HCT116 (cell line): ENCODE data around the gene LRP1B. TPM values are rescaled to one million over a fixed set of nuclear protein-coding genes. Genes with fewer than 3 reads are reported as not detected.

Experiments used
- ATAC-seq: fragments of 200-7000 bp; cut with Tn5 transposase; 2 replicates; pipeline ENCODE4 v1.9.1; 2020; ENCODE audit warnings: mild to moderate bottlenecking, moderate library complexity
- BruUV-seq: library from RNA; stranded (reverse); fragments of 400-500 nt; replicated peaks from 2 replicates; lab custom pipeline; 2021; lab: Mats Ljungman, UMichigan
- CTCF ChIA-PET: fragments of 300-600 bp; sonication (Branson Sonifier 250); formaldehyde crosslinking; loops from one replicate; lab custom pipeline; 2021; ENCODE audit warnings: antibody characterized with exemption; lab: Charles Lee
- POLR2A ChIA-PET: fragments of 300-600, 350-600 bp; sonication (Branson Sonifier 250); formaldehyde crosslinking; loops from one replicate; lab custom pipeline; 2021; ENCODE audit warnings: antibody characterized with exemption; lab: Charles Lee
- RAD21 ChIA-PET, 2 experiments: fragments of 300-600 bp; sonication (Branson Sonifier 250); formaldehyde crosslinking; loops; one replicate each; lab custom pipeline; 2023; ENCODE audit warnings: low total read pairs in 2 of 2; ENCODE audit not compliant: uncharacterized antibody in 2 of 2, unreplicated experiment in 2 of 2, low non-redundant PET in 1 of 2; lab: Charles Lee
- DNase-seq: peaks from one replicate; pipeline ENCODE4 v3.0.0-alpha.2; 2010; ENCODE audit warnings: low read depth, low spot score
- H2AFZ ChIP-seq: fragments of 200-600 bp; shearing (Covaris generic), sonication (generic); 2 replicates; pipeline ENCODE4 v1.6.1; 2017; ENCODE audit warnings: low read depth, mixed run types, mixed read lengths, antibody characterized with exemption, low read length; ENCODE audit not compliant: poor library complexity, severe bottlenecking
- H3K27ac ChIP-seq: 2 replicates; pipeline ENCODE4 v1.5.1; 2012; ENCODE audit warnings: low read depth, low read length
- H3K27me3 ChIP-seq: fragments of 200-600 bp; sonication (generic); 2 replicates; pipeline ENCODE4 v1.6.1; 2016; ENCODE audit warnings: mixed run types, low read length, mixed read lengths; ENCODE audit not compliant: insufficient read depth
- H3K36me3 ChIP-seq, 2 experiments: fragments of 200-500 bp in 1 of 2; fragments of 200-600 bp in 1 of 2; sonication (Bioruptor generic) in 1 of 2; sonication (generic) in 1 of 2; 2 replicates each; pipeline versions ENCODE4 v1.5.1 to v1.6.1; 2014 to 2016; ENCODE audit warnings: low read length in 2 of 2, inconsistent platforms in 1 of 2, mixed read lengths in 1 of 2, mixed run types in 1 of 2; ENCODE audit not compliant: insufficient read depth in 2 of 2, control insufficient read depth in 1 of 2
- H3K4me1 ChIP-seq, 2 experiments: fragments of 200-600 bp in 1 of 2; sonication (generic) in 1 of 2; 2 replicates each; pipeline versions ENCODE4 v1.5.1 to v1.6.1; 2012 to 2017; ENCODE audit warnings: low read length in 2 of 2, inconsistent platforms in 1 of 2, mild to moderate bottlenecking in 1 of 2, mixed read lengths in 1 of 2, mixed run types in 1 of 2, moderate library complexity in 1 of 2; ENCODE audit not compliant: insufficient read depth in 2 of 2, control insufficient read depth in 1 of 2
- H3K4me2 ChIP-seq: fragments of 200-600 bp; sonication (generic); 2 replicates; pipeline ENCODE4 v1.6.1; 2017; ENCODE audit warnings: mixed run types, low read length, mixed read lengths
- H3K4me3 ChIP-seq, 2 experiments: fragments of 200-600 bp in 1 of 2; sonication (generic) in 1 of 2; replicated peaks in 1 of 2; 2 replicates each; pipeline ENCODE4 v1.5.1; 2011 to 2016; ENCODE audit warnings: low read length in 2 of 2, control low read depth in 1 of 2, low read depth in 1 of 2, mild to moderate bottlenecking in 1 of 2, mixed read lengths in 1 of 2, mixed run types in 1 of 2
- H3K79me2 ChIP-seq: fragments of 200-600 bp; sonication (generic); 2 replicates; pipeline ENCODE4 v1.6.1; 2017; ENCODE audit warnings: mild to moderate bottlenecking, mixed run types, low read length, moderate library complexity, mixed read lengths; ENCODE audit not compliant: insufficient read depth
- H3K9ac ChIP-seq: fragments of 200-600 bp; sonication (generic); 2 replicates; pipeline ENCODE4 v1.6.1; 2016; ENCODE audit warnings: low read length, mixed read lengths
- H3K9me2 ChIP-seq: fragments of 200-600 bp; sonication (generic), shearing (Covaris generic); 2 replicates; pipeline ENCODE4 v1.6.1; 2017; ENCODE audit warnings: mixed run types, mild to moderate bottlenecking, moderate library complexity; ENCODE audit not compliant: insufficient read depth
- H3K9me3 ChIP-seq, 2 experiments: fragments of 200-500 bp in 1 of 2; fragments of 200-600 bp in 1 of 2; sonication (Bioruptor generic) in 1 of 2; sonication (generic) in 1 of 2; 2 replicates each; pipeline ENCODE4 v1.6.1; 2014 to 2017; ENCODE audit warnings: low read length in 2 of 2, mixed read lengths in 2 of 2, inconsistent platforms in 1 of 2, low read depth in 1 of 2, mild to moderate bottlenecking in 1 of 2, mixed run types in 1 of 2, moderate library complexity in 1 of 2; ENCODE audit not compliant: control insufficient read depth in 1 of 2, insufficient read depth in 1 of 2
- H4K20me1 ChIP-seq: fragments of 200-600 bp; sonication (generic), shearing (Covaris generic); 2 replicates; pipeline ENCODE4 v1.6.1; 2017; ENCODE audit warnings: mixed run types, mild to moderate bottlenecking, moderate library complexity; ENCODE audit not compliant: insufficient read depth
- CBX3 ChIP-seq: IDR thresholded peaks from 2 replicates; pipeline ENCODE4 v1.6.1; 2012; ENCODE audit warnings: low read depth
- CEBPB ChIP-seq: IDR thresholded peaks from 2 replicates; pipeline ENCODE4 v1.6.1; 2012; ENCODE audit warnings: low read depth
- CTCF ChIP-seq, 3 experiments: fragments of 200-600 bp in 1 of 3; sonication (generic) in 1 of 3; IDR thresholded peaks in 2 of 3; conservative IDR thresholded peaks in 1 of 3; 2 replicates each; pipeline ENCODE4 v1.5.1; 2012 to 2017; ENCODE audit warnings: low read depth in 2 of 3, low read length in 2 of 3, antibody characterized with exemption in 1 of 3, borderline replicate concordance in 1 of 3, control low read depth in 1 of 3, mild to moderate bottlenecking in 1 of 3, mixed read lengths in 1 of 3, mixed run types in 1 of 3, moderate library complexity in 1 of 3; ENCODE audit not compliant: insufficient read depth in 1 of 3
- EGR1 ChIP-seq: IDR thresholded peaks from 2 replicates; pipeline ENCODE4 v1.6.1; 2012; ENCODE audit warnings: low read depth
- EZH2 ChIP-seq: fragments of 200-600 bp; sonication (generic); IDR thresholded peaks from 2 replicates; pipeline ENCODE4 v1.6.1; 2017; ENCODE audit warnings: antibody characterized with exemption, mixed run types
- EZH2phosphoT487 ChIP-seq: fragments of 200-600 bp; IDR thresholded peaks from 2 replicates; pipeline ENCODE4 v1.6.1; 2018; ENCODE audit warnings: antibody characterized with exemption, borderline replicate concordance
- FOSL1 ChIP-seq: IDR thresholded peaks from 2 replicates; pipeline ENCODE4 v1.6.1; 2012; ENCODE audit warnings: low read depth
- JUND ChIP-seq: IDR thresholded peaks from 2 replicates; pipeline ENCODE4 v1.6.1; 2012
- MAX ChIP-seq: IDR thresholded peaks from 2 replicates; pipeline ENCODE4 v1.6.1; 2012
- POLR2A ChIP-seq: IDR thresholded peaks from 2 replicates; pipeline ENCODE4 v1.7.0; 2011; ENCODE audit warnings: borderline replicate concordance; ENCODE audit not compliant: insufficient read depth, insufficient read length; ENCODE audit errors: extremely low read depth
- POLR2AphosphoS5 ChIP-seq: IDR thresholded peaks from 2 replicates; pipeline ENCODE4 v1.6.1; 2011; ENCODE audit warnings: mild to moderate bottlenecking, low read depth, low read length, moderate library complexity
- RAD21 ChIP-seq: IDR thresholded peaks from 2 replicates; pipeline ENCODE4 v1.6.1; 2012; ENCODE audit warnings: low read depth, mild to moderate bottlenecking
- SIN3A ChIP-seq: IDR thresholded peaks from 2 replicates; pipeline ENCODE4 v1.6.1; 2012; ENCODE audit warnings: low read depth
- SP1 ChIP-seq: IDR thresholded peaks from 2 replicates; pipeline ENCODE4 v1.6.1; 2012; ENCODE audit warnings: low read depth
- SRF ChIP-seq: IDR thresholded peaks from 2 replicates; pipeline ENCODE4 v1.6.1; 2012; ENCODE audit warnings: low read depth
- TCF7L2 ChIP-seq: IDR thresholded peaks from 2 replicates; pipeline ENCODE4 v1.7.0; 2011; ENCODE audit warnings: borderline replicate concordance, inconsistent platforms; ENCODE audit not compliant: insufficient read depth, insufficient read length; ENCODE audit errors: extremely low read depth
- YY1 ChIP-seq: IDR thresholded peaks from 2 replicates; pipeline ENCODE4 v1.6.1; 2011; ENCODE audit warnings: low read length, low read depth, moderate library complexity, mild to moderate bottlenecking; ENCODE audit not compliant: insufficient replicate concordance; ENCODE audit errors: extremely low read depth
- ZFX ChIP-seq: fragments of 450-650 bp; IDR thresholded peaks from 2 replicates; pipeline ENCODE4 v1.6.1; 2017
- ZNF274 ChIP-seq: fragments of 200-500 bp; sonication (Bioruptor generic); IDR thresholded peaks from 2 replicates; pipeline ENCODE4 v1.6.1; 2014; ENCODE audit warnings: mild to moderate bottlenecking, low read depth, low read length, inconsistent platforms
- intact Hi-C: fragments of 100-400 bp; cut with micrococcal nuclease; formaldehyde crosslinking; loops from 2 replicates; pipeline ENCODE4 v1.10.0; 2022
- total RNA-seq: library from RNA; stranded (reverse); gene quantifications from one replicate; pipeline ENCODE4 v1.2.1, GENCODE V29; 2021; ENCODE audit not compliant: unreplicated experiment
- TF ChIP-seq, protein P1 (sequence below): IDR thresholded peaks from 2 replicates; pipeline ENCODE4 v1.6.1; 2011; ENCODE audit warnings: mild to moderate bottlenecking, low read length, moderate library complexity; ENCODE audit not compliant: insufficient replicate concordance; ENCODE audit errors: extremely low read depth

The LRP1B gene
- total RNA-seq, 1 experiment from 2014 or later = 0.34 TPM

GRCh38 chr2:140905083-140905781 is 1225.6 kb downstream of the LRP1B start:
- Histone ChIP-seq H3K4me3 (no peak overlapping the region), H3K27me3 (no peaks in the 10 kb centered on the region), H3K27ac (no peak overlapping the region), H3K79me2 (no peaks in the 10 kb centered on the region), H3K9ac (no peak overlapping the region), H3K4me1 (no peaks in the 10 kb centered on the region), H2AFZ (no peak overlapping the region), H3K4me2 (no peak overlapping the region), H3K9me2 (no peaks in the 10 kb centered on the region), H4K20me1 (no peaks in the 10 kb centered on the region), H3K36me3 (no peaks in the 10 kb centered on the region), H3K9me3 (no peaks in the 10 kb centered on the region)
- ATAC-seq (no peak), DNase-seq (no peak)
- CTCF ChIA-PET = no interaction called here
- RAD21 ChIA-PET = no interaction called here
- intact Hi-C loops = no loop called here
- no TSS peak for BruUV-seq
- POLR2A ChIA-PET = no interaction called here
- TF ChIP-seq CTCF (IDR thresholded peaks at IDR 0.05 in 2 of 3, conservative IDR thresholded peaks at IDR 0.05 in 1 of 3; ENCODE audit: borderline replicate concordance in 1 of 3, insufficient read depth in 1 of 3, low read depth in 2 of 3, low read length in 2 of 3) = no peak
- no peak for TF ChIP-seq SRF
- TF ChIP-seq ZNF274 = no peak
- TF ChIP-seq EZH2phosphoT487 = no peak
- TF ChIP-seq TCF7L2 = no peak
- TF ChIP-seq JUND = no peak
- TF ChIP-seq EZH2 = no peak
- TF ChIP-seq YY1 = no peak
- no peak for TF ChIP-seq SP1
- TF ChIP-seq SIN3A = no peak
- no peak for TF ChIP-seq CEBPB
- no peak for TF ChIP-seq ZFX
- no peak for TF ChIP-seq MAX
- no peak for TF ChIP-seq CBX3
- TF ChIP-seq RAD21 = no peak
- TF ChIP-seq, protein P1, sequence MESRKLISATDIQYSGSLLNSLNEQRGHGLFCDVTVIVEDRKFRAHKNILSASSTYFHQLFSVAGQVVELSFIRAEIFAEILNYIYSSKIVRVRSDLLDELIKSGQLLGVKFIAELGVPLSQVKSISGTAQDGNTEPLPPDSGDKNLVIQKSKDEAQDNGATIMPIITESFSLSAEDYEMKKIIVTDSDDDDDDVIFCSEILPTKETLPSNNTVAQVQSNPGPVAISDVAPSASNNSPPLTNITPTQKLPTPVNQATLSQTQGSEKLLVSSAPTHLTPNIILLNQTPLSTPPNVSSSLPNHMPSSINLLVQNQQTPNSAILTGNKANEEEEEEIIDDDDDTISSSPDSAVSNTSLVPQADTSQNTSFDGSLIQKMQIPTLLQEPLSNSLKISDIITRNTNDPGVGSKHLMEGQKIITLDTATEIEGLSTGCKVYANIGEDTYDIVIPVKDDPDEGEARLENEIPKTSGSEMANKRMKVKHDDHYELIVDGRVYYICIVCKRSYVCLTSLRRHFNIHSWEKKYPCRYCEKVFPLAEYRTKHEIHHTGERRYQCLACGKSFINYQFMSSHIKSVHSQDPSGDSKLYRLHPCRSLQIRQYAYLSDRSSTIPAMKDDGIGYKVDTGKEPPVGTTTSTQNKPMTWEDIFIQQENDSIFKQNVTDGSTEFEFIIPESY = no peak
- no peak for TF ChIP-seq POLR2A
- no peak for TF ChIP-seq POLR2AphosphoS5
- no peak for TF ChIP-seq FOSL1
- TF ChIP-seq EGR1 = no peak
